GM19395 (cell line): ENCODE results near the gene MRPL11.
"Not testable (repeated sequence)": the region's sequence is repeated elsewhere in the genome, so short reads cannot be mapped to it uniquely, and the experiment has no call there.

Experiments used
- ATAC-seq: cut with Tn5 transposase; IDR thresholded peaks from one replicate; pipeline ENCODE4 v1.9.1; 2021; ENCODE audit warnings: mild to moderate bottlenecking, moderate library complexity; ENCODE audit not compliant: unreplicated experiment

The MRPL11 gene

GRCh38 chr11:66432597-66432996 lies 6.1 kb downstream of the MRPL11 start:
- no peak for ATAC-seq

GRCh38 chr11:66431871-66432329 lies 6.7 kb downstream of the MRPL11 start:
- ATAC-seq, result not testable (repeated sequence)

- ATAC-seq, result not testable (repeated sequence)
Observed at GRCh38 chr11:66431287-66431686, 7.4 kb downstream of the MRPL11 start.

- ATAC-seq, result no peak
Observed at GRCh38 chr11:66429983-66430602, 8.6 kb downstream of the MRPL11 start.

- no peak for ATAC-seq
Observed at GRCh38 chr11:66428933-66429332, 9.7 kb downstream of the MRPL11 start.

GRCh38 chr11:66426314-66426713 lies 12.3 kb downstream of the MRPL11 start:
- ATAC-seq, result no peak

GRCh38 chr11:66421492-66422205 lies 17.0 kb downstream of the MRPL11 start:
- no peak for ATAC-seq

- ATAC-seq, result no peak
Observed at GRCh38 chr11:66420671-66421476, 17.8 kb downstream of the MRPL11 start, which contains the start of gene NPAS4. Gene NPAS4 (plus strand): TSS chr11:66421035. CDS start chr11:66421180, 145 bp downstream.

GRCh38 chr11:66419825-66420224 lies 18.8 kb downstream of the MRPL11 start:
- no peak for ATAC-seq

- no peak for ATAC-seq
Observed at GRCh38 chr11:66418986-66419308, 19.7 kb downstream of the MRPL11 start.

GRCh38 chr11:66418168-66418985 lies 20.3 kb downstream of the MRPL11 start:
- no peak for ATAC-seq

GRCh38 chr11:66417000-66417399 lies 21.6 kb downstream of the MRPL11 start:
- ATAC-seq, result no peak

- ATAC-seq, result no peak
Observed at GRCh38 chr11:66415423-66415822, 23.2 kb downstream of the MRPL11 start.

- no peak for ATAC-seq
Observed at GRCh38 chr11:66414120-66414934, 24.3 kb downstream of the MRPL11 start.

- no peak for ATAC-seq
Observed at GRCh38 chr11:66413167-66413566, 25.5 kb downstream of the MRPL11 start.

- ATAC-seq, result no peak
Observed at GRCh38 chr11:66412110-66412509, 26.5 kb downstream of the MRPL11 start.

GRCh38 chr11:66411323-66411722 lies 27.3 kb downstream of the MRPL11 start:
- ATAC-seq, result no peak

- ATAC-seq, result no peak
Observed at GRCh38 chr11:66410191-66410590, 28.5 kb downstream of the MRPL11 start.

GRCh38 chr11:66409226-66409625 lies 29.4 kb downstream of the MRPL11 start:
- ATAC-seq, result no peak
